Spleen (tissue), 11 donors: Measurements from ENCODE around the gene CALHM4. TPM values are rescaled to one million over a fixed set of nuclear protein-coding genes. Genes with fewer than 3 reads are reported as not detected.
A peak's percentile ranks its signal among the peaks of the same experiment; 100 is the strongest.

Experiments
- DNase-seq: peaks from one replicate; pipeline ENCODE4 v3.0.0-alpha.2; 2020
- H3K27ac ChIP-seq, 8 donors: fragments of 200-600 bp; sonication (generic) in 7 of 8; 1 replicate in 4 of 8; 2 replicates in 4 of 8; pipeline versions ENCODE4 v1.5.0 to v1.8.0; 2016 to 2021; ENCODE audit warnings: inconsistent platforms in 4 of 8, mild to moderate bottlenecking in 4 of 8, moderate library complexity in 1 of 8
- H3K27me3 ChIP-seq, 7 donors: fragments of 200-600 bp; sonication (generic) in 6 of 7; replicated peaks in 1 of 7; 1 replicate in 4 of 7; 2 replicates in 3 of 7; pipeline versions ENCODE4 v1.5.0 to v1.8.0; 2016 to 2021; ENCODE audit warnings: inconsistent platforms in 3 of 7, mild to moderate bottlenecking in 1 of 7
- H3K36me3 ChIP-seq, 6 donors: fragments of 200-600 bp; sonication (generic) in 5 of 6; 1 replicate in 4 of 6; 2 replicates in 2 of 6; pipeline versions ENCODE4 v1.5.0 to v1.8.0; 2016 to 2021; ENCODE audit warnings: inconsistent platforms in 2 of 6
- H3K4me1 ChIP-seq, 6 donors: fragments of 200-600 bp; sonication (generic) in 5 of 6; 1 replicate in 3 of 6; 2 replicates in 3 of 6; pipeline versions ENCODE4 v1.5.0 to v1.8.0; 2016 to 2021; ENCODE audit warnings: inconsistent platforms in 3 of 6
- H3K4me3 ChIP-seq, 8 donors: fragments of 200-600 bp; sonication (generic) in 7 of 8; 1 replicate in 4 of 8; 2 replicates in 4 of 8; pipeline versions ENCODE4 v1.5.0 to v1.8.0; 2016 to 2021; ENCODE audit warnings: inconsistent platforms in 4 of 8, mild to moderate bottlenecking in 4 of 8, moderate library complexity in 2 of 8
- H3K9me3 ChIP-seq, 8 donors: fragments of 200-600 bp; sonication (generic) in 7 of 8; 1 replicate in 4 of 8; 2 replicates in 4 of 8; pipeline versions ENCODE4 v1.5.0 to v1.8.0; 2016 to 2021; ENCODE audit warnings: inconsistent platforms in 4 of 8
- CTCF ChIP-seq, 11 experiments: fragments of 200-600 bp in 7 of 11; fragments of 450-650 bp in 4 of 11; sonication (generic) in 4 of 11; IDR thresholded peaks in 8 of 11; conservative IDR thresholded peaks in 3 of 11; 1 replicate in 7 of 11; 2 replicates in 4 of 11; pipeline versions ENCODE4 v1.4.0 to v1.8.0; 2016 to 2021; ENCODE audit warnings: antibody characterized with exemption in 11 of 11, inconsistent platforms in 4 of 11, mild to moderate bottlenecking in 1 of 11
- POLR2A ChIP-seq, 3 donors: fragments of 450-650 bp; IDR thresholded peaks; one replicate each; pipeline ENCODE4 v1.5.1; 2017; ENCODE audit warnings: antibody characterized with exemption in 3 of 3, mild to moderate bottlenecking in 1 of 3
- POLR2AphosphoS5 ChIP-seq, 3 donors: sonication (generic); formaldehyde crosslinking; IDR thresholded peaks; one replicate each; pipeline ENCODE4 v1.5.1; 2017; ENCODE audit warnings: antibody characterized with exemption in 3 of 3
- WGBS, 5 donors: extraction: QIAGEN DNeasy Blood & Tissue Kit in 3 of 5; methylation state at CpG; one replicate each; pipeline versions ENCODE4 v1.1.5 to v1.1.7; 2013 to 2018; 5-methylcytosine and 5-hydroxymethylcytosine counted together
- intact Hi-C: fragments of 100-400 bp; cut with DNase I; formaldehyde crosslinking; loops from one replicate; pipeline ENCODE4 v1.15.0; 2023; ENCODE audit warnings: low total_unique reads
- polyA plus RNA-seq, 3 donors: library from polyadenylated mRNA; stranded (reverse); fragments of 200-250 nt; gene quantifications; one replicate each; pipeline ENCODE4 v1.2.1, GENCODE V29; 2013
- total RNA-seq, 7 donors: library from RNA; depleted of rRNA in 3 of 7; stranded (reverse); fragments of >200 nt in 3 of 7; fragmentation: NEBNext Ultra II Directional in 4 of 7; extraction: Animal tissue kit (Norgen Biotek cat#: 25700) in 4 of 7; gene quantifications; one replicate each; pipeline versions ENCODE4 v1.1.0 to v1.2.1, GENCODE V29; 2016 to 2021
- donor health status: healthy with polysubstance abuse.
- donor health status: DM: no; HTN: no; CAD: no; lungs with moderate emphysema.
- donor health status: DM: no; HTN: no; CAD: no.
- donor health status: Bipolar disorder and iron deficiency.
- donor health status: healthy.
- donor health status: DM: no; HTN: no; CAD: no.
- donor health status: DM: yes; HTN: yes; CAD: no.

CALHM4 gene
- total and polyA plus RNA-seq, 10 donors = not detected

- intact Hi-C loops = loop anchor here (5.0 kb wide), 1 partner anchor 111 kb away; no protein-coding TSS in a partner anchor
- 10 to 22% (median 15%) methylated on average over 4 of the region's 4 CpGs for WGBS, 5 donors
- DNase-seq = no peak
These were observed 17.3 kb upstream of the CALHM4 start for GRCh38 chr6:116536216-116536621.

GRCh38 chr6:116542426-116542825 is 11.1 kb upstream of the CALHM4 start:
- Histone ChIP-seq H3K4me1 (no peaks in the 10 kb centered on the region), H3K27me3 (no peaks in the 10 kb centered on the region), H3K9me3 (no peaks in the 10 kb centered on the region), H3K4me3 (no peak overlapping the region), H3K36me3 (no peaks in the 10 kb centered on the region), H3K27ac (no peak overlapping the region)
- no peak for DNase-seq
- no peak for TF ChIP-seq POLR2AphosphoS5 (IDR thresholded peaks at IDR 0.05)
- TF ChIP-seq CTCF (IDR thresholded peaks at IDR 0.05 in 8 of 11, conservative IDR thresholded peaks at IDR 0.05 in 3 of 11) = no peak
- TF ChIP-seq POLR2A (IDR thresholded peaks at IDR 0.05) = no peak
- intact Hi-C loops = no loop called here

More at GRCh38 chr6:116536216-116536621, 17.3 kb upstream of the CALHM4 start:
- Histone ChIP-seq H3K27me3 (no peaks in the 10 kb centered on the region), H3K4me1 (peaks cover 0 to 20% (median 9%) of the 10 kb centered on the region in 6 donors), H3K4me3 (no peak overlapping the region), H3K9me3 (no peaks in the 10 kb centered on the region), H3K36me3 (no peaks in the 10 kb centered on the region), H3K27ac (no peak overlapping the region)
- peak; percentile 41 to 83 (median 74) for TF ChIP-seq CTCF (IDR thresholded peaks at IDR 0.05 in 8 of 11, conservative IDR thresholded peaks at IDR 0.05 in 3 of 11)
- TF ChIP-seq POLR2A (IDR thresholded peaks at IDR 0.05) = no peak

- H3K4me1 ChIP-seq = no peaks in the 10 kb centered on the region
- no peak overlapping the region for H3K4me3 ChIP-seq
- H3K36me3 ChIP-seq = no peaks in the 10 kb centered on the region
- no peak overlapping the region for H3K27ac ChIP-seq
- DNase-seq = no peak
- no peak for TF ChIP-seq POLR2A (IDR thresholded peaks at IDR 0.05)
- TF ChIP-seq CTCF (IDR thresholded peaks at IDR 0.05 in 8 of 11, conservative IDR thresholded peaks at IDR 0.05 in 3 of 11) = no peak
- TF ChIP-seq POLR2AphosphoS5 (IDR thresholded peaks at IDR 0.05) = no peak
- no peaks in the 10 kb centered on the region for H3K9me3 ChIP-seq
- intact Hi-C loops = no loop called here
- H3K27me3 ChIP-seq = no peaks in the 10 kb centered on the region
These were observed 10.4 kb upstream of the CALHM4 start for GRCh38 chr6:116543149-116543548.

- H3K4me3 ChIP-seq = no peak within 1 kb of the TSS
- no peaks in the 10 kb centered on the region for H3K27me3 ChIP-seq
- no peak for DNase-seq
- WGBS, 5 donors = 71 to 83% (median 75%) methylated on average over 4 of the region's 4 CpGs
- no peaks in the 10 kb centered on the region for H3K4me1 ChIP-seq
- intact Hi-C loops = no loop called here
- TF ChIP-seq POLR2AphosphoS5 (IDR thresholded peaks at IDR 0.05) (no peak), CTCF (IDR thresholded peaks at IDR 0.05 in 8 of 11, conservative IDR thresholded peaks at IDR 0.05 in 3 of 11) (no peak), POLR2A (IDR thresholded peaks at IDR 0.05) (no peak)
- no peaks in the 10 kb centered on the region for H3K9me3 ChIP-seq
- H3K36me3 ChIP-seq = no peaks in the 10 kb centered on the region
- no peak within 1 kb of the TSS for H3K27ac ChIP-seq
These were observed 7.9 kb upstream of the CALHM4 start, which contains the start of gene TRAPPC3L for GRCh38 chr6:116545651-116546050. Gene TRAPPC3L (minus strand): TSS chr6:116545684. CDS start chr6:116545514, 170 bp downstream.
